Neural cell (in vitro differentiated cells): ENCODE results near the gene LRRFIP2.

ENCODE experiments used
- EZH2 ChIP-seq: fragments of 200-600, 300-800 bp; shearing (Covaris generic), sonication (generic); IDR thresholded peaks from 2 replicates; pipeline ENCODE4 v1.6.1; 2014; ENCODE audit warnings: antibody characterized with exemption, low read length, borderline replicate concordance, mild to moderate bottlenecking; ENCODE audit not compliant: insufficient read depth, poor library complexity, severe bottlenecking
- REST ChIP-seq: IDR thresholded peaks from 2 replicates; pipeline ENCODE4 v1.6.1; 2012; ENCODE audit warnings: borderline replicate concordance
- TF ChIP-seq, protein P1 (sequence below): fragments of 450-650 bp; IDR thresholded peaks from 2 replicates; pipeline ENCODE4 v1.5.1; 2014; ENCODE audit warnings: antibody characterized with exemption, mild to moderate bottlenecking, moderate library complexity; ENCODE audit not compliant: poor library complexity, severe bottlenecking

- TF ChIP-seq, protein P1, sequence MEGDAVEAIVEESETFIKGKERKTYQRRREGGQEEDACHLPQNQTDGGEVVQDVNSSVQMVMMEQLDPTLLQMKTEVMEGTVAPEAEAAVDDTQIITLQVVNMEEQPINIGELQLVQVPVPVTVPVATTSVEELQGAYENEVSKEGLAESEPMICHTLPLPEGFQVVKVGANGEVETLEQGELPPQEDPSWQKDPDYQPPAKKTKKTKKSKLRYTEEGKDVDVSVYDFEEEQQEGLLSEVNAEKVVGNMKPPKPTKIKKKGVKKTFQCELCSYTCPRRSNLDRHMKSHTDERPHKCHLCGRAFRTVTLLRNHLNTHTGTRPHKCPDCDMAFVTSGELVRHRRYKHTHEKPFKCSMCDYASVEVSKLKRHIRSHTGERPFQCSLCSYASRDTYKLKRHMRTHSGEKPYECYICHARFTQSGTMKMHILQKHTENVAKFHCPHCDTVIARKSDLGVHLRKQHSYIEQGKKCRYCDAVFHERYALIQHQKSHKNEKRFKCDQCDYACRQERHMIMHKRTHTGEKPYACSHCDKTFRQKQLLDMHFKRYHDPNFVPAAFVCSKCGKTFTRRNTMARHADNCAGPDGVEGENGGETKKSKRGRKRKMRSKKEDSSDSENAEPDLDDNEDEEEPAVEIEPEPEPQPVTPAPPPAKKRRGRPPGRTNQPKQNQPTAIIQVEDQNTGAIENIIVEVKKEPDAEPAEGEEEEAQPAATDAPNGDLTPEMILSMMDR = no peak
- TF ChIP-seq REST (no peak), EZH2 (no peak)
Observed at GRCh38 chr3:37127340-37127739, 47.0 kb downstream of the LRRFIP2 start.
